Lung (tissue), 12 donors: ENCODE measurements around the gene NCAPG2. TPM values are rescaled to one million over a fixed set of nuclear protein-coding genes. Genes with fewer than 3 reads are reported as not detected.

Source experiments
- ATAC-seq: fragments of 200-7000 bp; cut with Tn5 transposase; one replicate; pipeline ENCODE4 v1.9.1; 2020; ENCODE audit warnings: moderate number of reproducible peaks; ENCODE audit not compliant: insufficient read depth, low FRiP score
- DNase-seq, 3 donors: peaks; one replicate each; pipeline ENCODE4 v3.0.0-alpha.2; 2013 to 2017
- H3K27ac ChIP-seq, 2 donors: one replicate each; pipeline ENCODE4 v1.5.1; 2013; ENCODE audit warnings: mild to moderate bottlenecking in 2 of 2, moderate library complexity in 2 of 2, control low read depth in 1 of 2, inconsistent platforms in 1 of 2, low read depth in 1 of 2, low read length in 1 of 2
- H3K27me3 ChIP-seq, 3 donors: one replicate each; pipeline ENCODE4 v1.5.1; 2013; ENCODE audit warnings: low read length in 2 of 3; ENCODE audit not compliant: control insufficient read depth in 3 of 3, insufficient read depth in 3 of 3
- H3K36me3 ChIP-seq, 4 donors: one replicate each; pipeline ENCODE4 v1.5.1; 2013; ENCODE audit warnings: low read length in 4 of 4, mild to moderate bottlenecking in 1 of 4, moderate library complexity in 1 of 4; ENCODE audit not compliant: control insufficient read depth in 4 of 4, insufficient read depth in 4 of 4
- H3K4me1 ChIP-seq, 5 donors: one replicate each; pipeline ENCODE4 v1.5.1; 2013; ENCODE audit warnings: low read length in 5 of 5, mild to moderate bottlenecking in 2 of 5, moderate library complexity in 1 of 5; ENCODE audit not compliant: control insufficient read depth in 5 of 5, insufficient read depth in 5 of 5
- H3K4me3 ChIP-seq: one replicate; pipeline ENCODE4 v1.5.1; 2013; ENCODE audit warnings: mild to moderate bottlenecking, control low read depth, moderate library complexity
- H3K9ac ChIP-seq, 2 donors: one replicate each; pipeline ENCODE4 v1.5.1; 2013; ENCODE audit warnings: low read length in 2 of 2, control low read depth in 1 of 2; ENCODE audit not compliant: insufficient read depth in 1 of 2
- H3K9me3 ChIP-seq, 4 donors: one replicate each; pipeline ENCODE4 v1.5.1; 2013; ENCODE audit warnings: low read length in 3 of 4, mild to moderate bottlenecking in 1 of 4, moderate library complexity in 1 of 4; ENCODE audit not compliant: control insufficient read depth in 4 of 4, insufficient read depth in 3 of 4
- CTCF ChIP-seq: IDR thresholded peaks from 2 replicates; pipeline ENCODE4 v1.5.1; 2012; ENCODE audit warnings: mild to moderate bottlenecking; ENCODE audit errors: control extremely low read depth, extremely low read depth
- WGBS, 2 donors: extraction: QIAGEN DNeasy Blood & Tissue Kit; methylation state at CpG; one replicate each; pipeline ENCODE4 v1.1.7; 2013; 5-methylcytosine and 5-hydroxymethylcytosine counted together
- polyA plus RNA-seq, 2 donors: library from polyadenylated mRNA; stranded (reverse); fragments of 200-250 nt; gene quantifications; one replicate each; pipeline ENCODE4 v1.2.1, GENCODE V29; 2013
- total RNA-seq, 2 donors: library from RNA; depleted of rRNA in 1 of 2; stranded (reverse); fragments of >200 nt in 1 of 2; gene quantifications; one replicate each; pipeline ENCODE4 v1.2.1, GENCODE V29; 2014 to 2021
- donor health status: control.
- donor health status: control.
- donor health status: Bipolar disorder and iron deficiency.
- donor health status: healthy.
- donor health status: DM: yes; HTN: yes; CAD: no.

NCAPG2 gene
- total and polyA plus RNA-seq, 4 donors: 2.1 to 13.5 (median 6.9) TPM

DNA sequence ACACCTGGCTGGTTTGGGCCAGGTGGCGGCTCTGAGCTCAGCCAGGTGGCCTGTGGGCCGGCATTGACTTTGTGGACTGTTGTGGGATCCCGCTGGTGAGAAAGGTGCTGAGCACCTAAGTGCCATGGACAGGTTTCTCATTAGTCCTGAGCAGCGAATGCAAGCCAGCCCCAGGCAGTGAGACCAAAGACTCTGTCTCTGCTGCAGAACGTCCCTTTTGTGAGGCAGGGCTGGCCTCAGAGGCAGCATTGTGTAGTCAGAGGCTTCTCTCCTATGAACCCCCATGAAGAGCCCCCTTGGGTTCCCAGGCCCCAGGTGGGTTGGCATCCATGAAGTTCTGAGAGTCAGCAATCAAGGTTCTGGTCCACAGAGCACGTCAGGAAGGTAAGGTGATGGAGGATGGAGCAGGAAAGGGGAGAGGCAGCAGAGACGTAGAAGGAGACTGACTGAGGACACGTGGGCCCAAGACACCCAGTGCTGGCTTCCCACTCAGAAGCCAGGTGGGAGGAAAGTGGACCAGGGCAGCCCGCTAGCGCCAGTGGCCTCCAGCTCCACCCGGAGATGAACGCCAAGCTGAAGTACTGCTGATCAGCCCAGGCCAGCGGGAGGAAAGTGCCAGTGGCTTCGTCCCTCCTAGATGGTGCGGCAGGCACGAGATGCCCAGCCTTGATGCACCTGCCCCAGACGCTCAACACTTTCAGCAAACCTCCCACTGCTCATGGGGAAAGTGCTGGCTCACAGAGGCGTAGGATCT, 97.8 kb downstream of the NCAPG2 start:
- Histone ChIP-seq H3K9me3 (peaks cover 0 to 2% (median 0%) of the 10 kb centered on the region in 4 donors), H3K27me3 (no peaks in the 10 kb centered on the region), H3K9ac (no peak overlapping the region), H3K27ac (no peak overlapping the region), H3K36me3 (no peaks in the 10 kb centered on the region), H3K4me3 (no peak overlapping the region), H3K4me1 (no peaks in the 10 kb centered on the region)
- TF ChIP-seq CTCF: no peak
- ATAC-seq: no peak
- DNase-seq: no peak
- WGBS, 2 donors: 96 to 97% methylated on average over 18 of the region's 18 CpGs

DNA sequence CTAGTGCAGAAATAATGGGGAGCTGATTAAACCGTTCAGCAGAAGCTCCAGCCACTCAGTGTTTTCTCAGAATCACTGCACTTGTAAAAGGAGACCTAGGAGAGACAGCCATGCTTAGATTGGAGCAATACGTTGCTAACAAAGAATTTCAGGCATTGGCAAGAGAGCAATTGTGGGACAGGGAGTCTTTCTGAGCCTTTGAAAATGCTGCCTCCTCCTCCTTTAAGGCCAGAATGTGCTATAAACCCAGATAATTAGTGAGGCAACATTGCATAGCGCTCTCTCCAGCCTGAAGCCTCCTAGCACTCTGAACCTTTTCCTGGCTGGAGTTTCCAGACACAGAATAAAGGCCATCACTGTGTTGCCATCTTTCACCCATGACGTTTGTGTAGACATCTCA, 98.5 kb downstream of the NCAPG2 start:
- Histone ChIP-seq H3K27me3 (no peaks in the 10 kb centered on the region), H3K4me1 (no peaks in the 10 kb centered on the region), H3K9ac (no peak overlapping the region), H3K4me3 (no peak overlapping the region), H3K9me3 (peaks cover 0 to 2% (median 0%) of the 10 kb centered on the region in 4 donors), H3K36me3 (no peaks in the 10 kb centered on the region), H3K27ac (no peak overlapping the region)
- 84 to 88% methylated on average over 4 of the region's 4 CpGs for WGBS, 2 donors
- no peak for ATAC-seq
- no peak for TF ChIP-seq CTCF
- no peak for DNase-seq

DNA sequence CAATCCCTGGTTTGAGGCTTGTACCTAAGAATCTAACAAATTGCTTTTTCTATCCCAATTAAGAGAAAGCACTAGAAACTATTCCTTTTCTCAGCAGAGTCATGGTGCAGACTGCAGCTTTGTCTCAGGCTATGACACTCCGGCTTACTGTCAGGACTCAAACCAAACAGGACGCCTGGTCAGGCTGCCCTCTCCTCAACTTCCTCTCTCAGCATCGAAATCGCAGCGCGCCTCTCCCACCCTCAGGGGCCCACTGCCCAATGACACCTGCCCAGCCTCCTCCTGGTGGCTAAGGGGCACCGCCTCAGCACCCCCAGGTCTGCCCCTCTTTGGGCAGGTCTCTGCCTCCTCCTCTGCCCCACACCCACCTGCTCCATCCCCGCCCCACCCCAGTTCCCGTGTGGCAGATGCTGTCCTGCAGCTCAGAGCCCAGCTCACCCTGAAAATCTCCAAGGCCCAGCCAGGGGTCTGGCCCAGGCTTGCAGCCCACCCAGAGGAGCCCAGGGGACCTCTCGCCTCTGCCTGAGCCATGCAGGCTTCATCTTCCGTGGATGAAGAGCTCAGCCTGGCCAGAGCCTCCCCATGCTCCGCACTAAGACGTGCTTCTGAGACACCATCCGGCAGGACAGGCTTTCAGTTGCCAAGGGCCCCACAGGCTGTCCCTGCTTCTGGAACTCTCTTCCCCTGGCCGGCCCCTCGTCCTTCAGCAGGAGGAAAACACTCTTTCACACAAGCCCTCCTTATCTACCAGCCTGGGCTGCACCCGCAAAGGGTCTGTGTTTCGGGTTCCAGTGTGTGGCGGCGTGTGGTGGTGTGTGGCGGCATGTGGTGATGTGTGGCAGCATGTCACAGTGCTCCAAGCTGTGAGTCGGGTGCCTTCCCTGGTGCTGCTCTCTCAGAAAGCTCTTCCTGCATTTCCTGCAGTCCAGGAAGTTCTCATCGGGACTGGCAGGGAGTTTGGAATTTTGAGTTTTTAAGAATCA, 100.5 kb downstream of the NCAPG2 start:
- no peaks in the 10 kb centered on the region for H3K9me3 ChIP-seq
- DNase-seq (no peak), ATAC-seq (no peak)
- no peak for TF ChIP-seq CTCF
- 84 to 88% methylated on average over 23 of the region's 23 CpGs for WGBS, 2 donors
- no peaks in the 10 kb centered on the region for H3K4me1 ChIP-seq
- H3K27me3 ChIP-seq: no peaks in the 10 kb centered on the region
- H3K36me3 ChIP-seq: no peaks in the 10 kb centered on the region
- no peak overlapping the region for H3K27ac ChIP-seq
- no peak overlapping the region for H3K9ac ChIP-seq
- H3K4me3 ChIP-seq: no peak overlapping the region
